Measurements from ENCODE around the gene PLD5.

PLD5 gene

DNA sequence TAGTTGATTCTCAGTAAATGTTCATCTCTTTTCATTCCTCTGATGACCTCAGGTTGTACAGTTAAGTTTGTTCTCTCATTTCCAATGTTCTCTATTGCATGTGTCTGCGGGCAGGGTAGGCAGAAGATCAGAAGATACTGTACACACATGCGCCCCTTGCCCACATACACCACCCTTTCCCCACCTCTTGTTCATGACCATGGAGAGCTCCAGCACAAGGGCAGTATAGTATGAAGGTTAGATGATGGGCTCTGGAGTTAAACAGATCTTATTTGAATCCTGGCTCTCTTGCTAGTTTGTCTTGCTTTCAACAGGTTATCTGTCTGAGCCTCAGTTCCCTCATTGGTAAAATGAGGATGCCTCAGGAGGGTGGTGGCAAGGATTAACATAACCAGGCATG lies 17.8 kb upstream of the PLD5 start:
- TF ChIP-seq, protein P1, sequence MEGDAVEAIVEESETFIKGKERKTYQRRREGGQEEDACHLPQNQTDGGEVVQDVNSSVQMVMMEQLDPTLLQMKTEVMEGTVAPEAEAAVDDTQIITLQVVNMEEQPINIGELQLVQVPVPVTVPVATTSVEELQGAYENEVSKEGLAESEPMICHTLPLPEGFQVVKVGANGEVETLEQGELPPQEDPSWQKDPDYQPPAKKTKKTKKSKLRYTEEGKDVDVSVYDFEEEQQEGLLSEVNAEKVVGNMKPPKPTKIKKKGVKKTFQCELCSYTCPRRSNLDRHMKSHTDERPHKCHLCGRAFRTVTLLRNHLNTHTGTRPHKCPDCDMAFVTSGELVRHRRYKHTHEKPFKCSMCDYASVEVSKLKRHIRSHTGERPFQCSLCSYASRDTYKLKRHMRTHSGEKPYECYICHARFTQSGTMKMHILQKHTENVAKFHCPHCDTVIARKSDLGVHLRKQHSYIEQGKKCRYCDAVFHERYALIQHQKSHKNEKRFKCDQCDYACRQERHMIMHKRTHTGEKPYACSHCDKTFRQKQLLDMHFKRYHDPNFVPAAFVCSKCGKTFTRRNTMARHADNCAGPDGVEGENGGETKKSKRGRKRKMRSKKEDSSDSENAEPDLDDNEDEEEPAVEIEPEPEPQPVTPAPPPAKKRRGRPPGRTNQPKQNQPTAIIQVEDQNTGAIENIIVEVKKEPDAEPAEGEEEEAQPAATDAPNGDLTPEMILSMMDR (IDR thresholded peaks at IDR 0.05), result no peak
- Histone ChIP-seq H3K4me1 (no peaks in the 10 kb centered on the region), H3K4me3 (ENCODE audit: low read depth, low read length) (no peak overlapping the region), H3K27ac (no peak overlapping the region), H3K9ac (no peak overlapping the region), H3K4me2 (ENCODE audit: low read length) (no peak overlapping the region), H3K36me3 (ENCODE audit: control insufficient read depth, insufficient read depth, low read length) (no peaks in the 10 kb centered on the region), H3K79me2 (no peaks in the 10 kb centered on the region), H3K27me3 (ENCODE audit: control insufficient read depth, insufficient read depth, low read length) (no peaks in the 10 kb centered on the region), H2AFZ (no peak overlapping the region), H3K9me3 (ENCODE audit: control insufficient read depth, low read length) (no peaks in the 10 kb centered on the region)

DNA sequence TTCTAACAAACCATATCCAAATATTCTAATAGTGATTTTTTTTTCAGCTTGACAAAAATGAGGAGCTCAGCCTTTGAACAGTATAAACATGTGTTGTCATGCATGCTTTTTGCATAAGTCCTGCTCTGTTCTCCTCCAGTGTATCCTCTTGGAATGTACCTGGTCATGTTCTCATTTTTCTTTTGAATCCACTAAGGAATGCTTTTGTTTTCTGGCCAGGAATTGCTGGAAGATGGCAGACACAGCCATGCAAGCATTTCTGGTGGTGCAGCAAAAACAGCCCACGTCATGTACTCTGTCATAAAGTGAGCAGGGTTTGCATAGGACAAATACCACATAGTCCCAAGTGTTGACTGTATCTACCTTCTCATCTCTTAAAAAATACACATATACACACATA lies 11.5 kb upstream of the PLD5 start:
- H3K4me2 ChIP-seq (ENCODE audit: low read length), result no peak overlapping the region
- no peak overlapping the region for H3K27ac ChIP-seq
- no peaks in the 10 kb centered on the region for H3K4me1 ChIP-seq
- no peaks in the 10 kb centered on the region for H3K79me2 ChIP-seq
- no peak overlapping the region for H2AFZ ChIP-seq
- H3K4me3 ChIP-seq (ENCODE audit: low read depth, low read length), result no peak overlapping the region
- no peaks in the 10 kb centered on the region for H3K27me3 ChIP-seq (ENCODE audit: control insufficient read depth, insufficient read depth, low read length)
- TF ChIP-seq, protein P1 (IDR thresholded peaks at IDR 0.05), result no peak
- no peaks in the 10 kb centered on the region for H3K36me3 ChIP-seq (ENCODE audit: control insufficient read depth, insufficient read depth, low read length)
- no peak overlapping the region for H3K9ac ChIP-seq
- H3K9me3 ChIP-seq (ENCODE audit: control insufficient read depth, low read length), result no peaks in the 10 kb centered on the region

GRCh38 chr1:242534753-242535152 lies 10.3 kb upstream of the PLD5 start:
- H3K4me2 ChIP-seq (ENCODE audit: low read length), result no peak overlapping the region
- no peaks in the 10 kb centered on the region for H3K9me3 ChIP-seq (ENCODE audit: control insufficient read depth, low read length)
- no peaks in the 10 kb centered on the region for H3K36me3 ChIP-seq (ENCODE audit: control insufficient read depth, insufficient read depth, low read length)
- no peak overlapping the region for H3K4me3 ChIP-seq (ENCODE audit: low read depth, low read length)
- H3K27me3 ChIP-seq (ENCODE audit: control insufficient read depth, insufficient read depth, low read length), result no peaks in the 10 kb centered on the region
- no peaks in the 10 kb centered on the region for H3K4me1 ChIP-seq
- H2AFZ ChIP-seq, result no peak overlapping the region
- H3K79me2 ChIP-seq, result no peaks in the 10 kb centered on the region
- H3K27ac ChIP-seq, result no peak overlapping the region
- no peak overlapping the region for H3K9ac ChIP-seq
- TF ChIP-seq, protein P1 (IDR thresholded peaks at IDR 0.05), result no peak

- H3K4me2 ChIP-seq (ENCODE audit: low read length), result no peak overlapping the region
- TF ChIP-seq, protein P1 (IDR thresholded peaks at IDR 0.05), result no peak
- no peaks in the 10 kb centered on the region for H3K27me3 ChIP-seq (ENCODE audit: control insufficient read depth, insufficient read depth, low read length)
- no peaks in the 10 kb centered on the region for H3K4me1 ChIP-seq
- no peak overlapping the region for H2AFZ ChIP-seq
- no peaks in the 10 kb centered on the region for H3K79me2 ChIP-seq
- H3K9me3 ChIP-seq (ENCODE audit: control insufficient read depth, low read length), result no peaks in the 10 kb centered on the region
- H3K4me3 ChIP-seq (ENCODE audit: low read depth, low read length), result no peak overlapping the region
- H3K27ac ChIP-seq, result no peak overlapping the region
- H3K9ac ChIP-seq, result no peak overlapping the region
- H3K36me3 ChIP-seq (ENCODE audit: control insufficient read depth, insufficient read depth, low read length), result no peaks in the 10 kb centered on the region
Measured at GRCh38 chr1:242530761-242531160, 6.3 kb upstream of the PLD5 start.

- Histone ChIP-seq H2AFZ (no peak overlapping the region), H3K9ac (no peak overlapping the region), H3K27ac (no peak overlapping the region), H3K4me1 (no peaks in the 10 kb centered on the region), H3K4me3 (ENCODE audit: low read depth, low read length) (no peak overlapping the region), H3K79me2 (no peaks in the 10 kb centered on the region), H3K36me3 (ENCODE audit: control insufficient read depth, insufficient read depth, low read length) (no peaks in the 10 kb centered on the region), H3K4me2 (ENCODE audit: low read length) (no peak overlapping the region), H3K27me3 (ENCODE audit: control insufficient read depth, insufficient read depth, low read length) (peaks cover 5% of the 10 kb centered on the region), H3K9me3 (ENCODE audit: control insufficient read depth, low read length) (no peaks in the 10 kb centered on the region)
- TF ChIP-seq, protein P1 (IDR thresholded peaks at IDR 0.05), result no peak
Measured at GRCh38 chr1:242525769-242526168, 1.3 kb upstream of the PLD5 start.
